Bronchial epithelial cell (primary cell): ENCODE measurements around the gene PNPLA5. TPM values are rescaled to one million over a fixed set of nuclear protein-coding genes. Genes with fewer than 3 reads are reported as not detected.
A peak's percentile ranks its signal among the peaks of the same experiment; 100 is the strongest.

Source experiments
- DNase-seq: peaks from one replicate; pipeline ENCODE4 v3.0.0-alpha.2; 2010; ENCODE audit warnings: low read depth
- FAIRE-seq: peaks from 2 replicates; lab custom pipeline; 2011; peaks lifted over from hg19 to GRCh38; lab: Jason Lieb, UNC
- H3K27me3 ChIP-seq: 2 replicates; pipeline ENCODE4 v1.5.1; 2011; ENCODE audit warnings: low read length; ENCODE audit not compliant: control insufficient read depth, insufficient read depth
- H3K36me3 ChIP-seq: 2 replicates; pipeline ENCODE4 v1.5.1; 2011; ENCODE audit warnings: low read length; ENCODE audit not compliant: control insufficient read depth, insufficient read depth
- H3K4me3 ChIP-seq: 2 replicates; pipeline ENCODE4 v1.5.1; 2011; ENCODE audit warnings: mild to moderate bottlenecking, low read depth, low read length, control low read depth
- total RNA-seq: library from RNA; depleted of rRNA; stranded (reverse); fragments of >200 nt; gene quantifications from 2 replicates; pipeline ENCODE4 v1.2.1, GENCODE V29; 2014
- TF ChIP-seq, protein P1 (sequence below): IDR thresholded peaks from 2 replicates; pipeline ENCODE4 v1.5.1; 2011; ENCODE audit warnings: mild to moderate bottlenecking, moderate library complexity, low read length, control low read depth, inconsistent platforms; ENCODE audit not compliant: insufficient read depth, severe bottlenecking

Gene PNPLA5
- total RNA-seq, 1 donor from 2014 or later = not detected

GRCh38 chr22:43926349-43926710 is 34.5 kb upstream of the PNPLA5 start:
- Histone ChIP-seq H3K36me3 (no peaks in the 10 kb centered on the region), H3K27me3 (no peaks in the 10 kb centered on the region), H3K4me3 (no peak overlapping the region)
- DNase-seq (peak; percentile 63), FAIRE-seq (no peak)
- TF ChIP-seq, protein P1, sequence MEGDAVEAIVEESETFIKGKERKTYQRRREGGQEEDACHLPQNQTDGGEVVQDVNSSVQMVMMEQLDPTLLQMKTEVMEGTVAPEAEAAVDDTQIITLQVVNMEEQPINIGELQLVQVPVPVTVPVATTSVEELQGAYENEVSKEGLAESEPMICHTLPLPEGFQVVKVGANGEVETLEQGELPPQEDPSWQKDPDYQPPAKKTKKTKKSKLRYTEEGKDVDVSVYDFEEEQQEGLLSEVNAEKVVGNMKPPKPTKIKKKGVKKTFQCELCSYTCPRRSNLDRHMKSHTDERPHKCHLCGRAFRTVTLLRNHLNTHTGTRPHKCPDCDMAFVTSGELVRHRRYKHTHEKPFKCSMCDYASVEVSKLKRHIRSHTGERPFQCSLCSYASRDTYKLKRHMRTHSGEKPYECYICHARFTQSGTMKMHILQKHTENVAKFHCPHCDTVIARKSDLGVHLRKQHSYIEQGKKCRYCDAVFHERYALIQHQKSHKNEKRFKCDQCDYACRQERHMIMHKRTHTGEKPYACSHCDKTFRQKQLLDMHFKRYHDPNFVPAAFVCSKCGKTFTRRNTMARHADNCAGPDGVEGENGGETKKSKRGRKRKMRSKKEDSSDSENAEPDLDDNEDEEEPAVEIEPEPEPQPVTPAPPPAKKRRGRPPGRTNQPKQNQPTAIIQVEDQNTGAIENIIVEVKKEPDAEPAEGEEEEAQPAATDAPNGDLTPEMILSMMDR = no peak

GRCh38 chr22:43925433-43926348 is 33.9 kb upstream of the PNPLA5 start:
- Histone ChIP-seq H3K4me3 (no peak overlapping the region), H3K27me3 (no peaks in the 10 kb centered on the region), H3K36me3 (no peaks in the 10 kb centered on the region)
- no peak for FAIRE-seq
- peak; percentile 78 for DNase-seq
- TF ChIP-seq, protein P1 = no peak

GRCh38 chr22:43924877-43925276 is 33.1 kb upstream of the PNPLA5 start:
- H3K4me3 ChIP-seq = no peak overlapping the region

DNA sequence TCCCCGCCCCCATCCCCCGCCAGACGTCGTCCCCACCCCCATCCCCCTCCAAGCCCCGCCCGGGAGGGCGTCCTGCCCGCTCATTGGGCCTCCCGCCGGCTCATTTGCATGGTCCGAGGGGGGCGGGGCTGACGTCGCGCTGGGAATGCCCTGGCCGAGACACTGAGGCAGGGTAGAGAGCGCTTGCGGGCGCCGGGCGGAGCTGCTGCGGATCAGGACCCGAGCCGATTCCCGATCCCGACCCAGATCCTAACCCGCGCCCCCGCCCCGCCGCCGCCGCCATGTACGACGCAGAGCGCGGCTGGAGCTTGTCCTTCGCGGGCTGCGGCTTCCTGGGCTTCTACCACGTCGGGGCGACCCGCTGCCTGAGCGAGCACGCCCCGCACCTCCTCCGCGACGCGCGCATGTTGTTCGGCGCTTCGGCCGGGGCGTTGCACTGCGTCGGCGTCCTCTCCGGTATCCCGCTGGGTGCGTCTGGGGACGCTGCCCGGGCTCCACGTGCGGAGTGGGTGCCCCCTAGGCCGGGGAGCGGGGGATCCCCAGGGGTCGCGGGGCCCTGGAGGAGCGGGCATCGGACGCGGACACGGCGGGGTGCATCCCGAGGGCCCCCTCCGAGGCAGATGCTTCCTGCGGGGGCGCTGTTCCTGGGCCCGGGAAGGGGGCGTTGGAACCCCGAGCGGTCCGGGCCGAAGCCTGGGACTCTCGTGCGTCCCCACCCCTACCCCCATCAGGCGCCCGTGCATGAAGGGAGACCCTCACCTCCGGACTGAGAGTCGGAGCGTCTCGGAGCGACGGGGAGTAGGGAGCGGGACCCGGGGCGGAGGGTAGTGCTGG is 32.0 kb upstream of the PNPLA5 start, which contains the start of gene PNPLA3:
Gene PNPLA3, plus strand, starts transcription at position 175 of the 834 bp plus-strand sequence. Its CDS starts 107 bp downstream, at position 282.
- H3K4me3 ChIP-seq = peak within 1 kb of the TSS; percentile 52
- no peaks in the 10 kb centered on the region for H3K27me3 ChIP-seq
- FAIRE-seq (no peak), DNase-seq (peak; percentile 62)
- TF ChIP-seq, protein P1 = peak; percentile 27
- H3K36me3 ChIP-seq = no peaks in the 10 kb centered on the region

More at GRCh38 chr22:43924877-43925276, 33.1 kb upstream of the PNPLA5 start:
- Histone ChIP-seq H3K36me3 (no peaks in the 10 kb centered on the region), H3K27me3 (no peaks in the 10 kb centered on the region)
- TF ChIP-seq, protein P1 = no peak
- DNase-seq = no peak
- no peak for FAIRE-seq

DNA sequence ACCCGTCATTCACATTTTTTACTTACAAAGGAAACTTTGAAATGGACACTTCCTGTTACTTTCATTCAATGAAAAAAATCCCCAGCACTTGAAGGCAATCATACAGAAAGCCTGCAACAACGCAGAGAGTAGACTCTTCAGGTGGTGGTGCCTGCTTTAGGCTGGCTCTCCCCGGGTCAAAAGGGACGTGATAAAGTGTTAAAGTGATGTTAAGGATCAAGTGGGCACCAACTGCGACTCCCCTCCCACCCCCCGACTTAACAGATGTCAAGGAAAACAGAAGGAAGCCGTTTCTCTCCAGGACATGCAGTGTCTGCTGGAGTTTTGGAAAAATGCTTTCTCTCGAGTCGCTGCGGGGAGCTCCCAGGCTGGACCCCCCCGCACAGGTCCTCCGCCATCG is 31.4 kb upstream of the PNPLA5 start:
- no peak for FAIRE-seq
- TF ChIP-seq, protein P1 = no peak
- peak overlapping the region; percentile 52 for H3K4me3 ChIP-seq

More for the DNA sequence above, 31.4 kb upstream of the PNPLA5 start:
- Histone ChIP-seq H3K27me3 (no peaks in the 10 kb centered on the region), H3K36me3 (no peaks in the 10 kb centered on the region)
- DNase-seq = no peak
